Testis (tissue), 2 donors: ENCODE data around the gene SYNE1.

Source experiments
- CTCF ChIP-seq, 3 experiments: fragments of 450-650 bp in 2 of 3; fragments of 200-600 bp in 1 of 3; sonication (generic) in 1 of 3; IDR thresholded peaks; one replicate each; pipeline ENCODE4 v1.5.1; 2016 to 2019; ENCODE audit warnings: antibody characterized with exemption in 3 of 3, mild to moderate bottlenecking in 2 of 3, moderate library complexity in 1 of 3
- POLR2A ChIP-seq: fragments of 450-650 bp; IDR thresholded peaks from one replicate; pipeline ENCODE4 v1.6.1; 2017; ENCODE audit warnings: antibody characterized with exemption, mild to moderate bottlenecking, moderate library complexity

DNA sequence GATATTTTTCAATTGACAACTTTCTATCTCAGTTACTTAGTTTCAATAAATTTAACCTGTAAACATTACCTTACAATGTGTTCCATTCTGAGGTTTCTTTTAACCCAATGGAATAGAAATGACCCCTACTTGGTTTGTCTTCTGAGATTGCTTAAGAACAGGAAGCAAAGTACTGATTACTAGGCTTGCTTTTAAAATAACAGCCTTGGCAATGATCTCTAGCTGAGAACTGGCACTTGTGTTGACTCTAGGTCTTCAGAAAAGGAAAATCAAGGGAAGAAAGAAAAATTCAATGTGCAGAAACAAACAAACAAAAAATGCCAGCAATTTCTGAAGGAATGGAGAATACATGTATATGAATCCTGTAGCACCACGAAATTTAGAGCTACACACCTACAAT lies 66.1 kb downstream of the SYNE1 start:
- no peak for TF ChIP-seq POLR2A
- no peak for TF ChIP-seq CTCF (IDR thresholded peaks at IDR 0.05)
